ENCODE results near the gene TSR2. TPM values are rescaled to one million over a fixed set of nuclear protein-coding genes. Genes with fewer than 3 reads are reported as not detected.

TSR2 gene
- total and polyA plus RNA-seq, 2 experiments from 2014 or later = 26.0 to 60.1 TPM

DNA sequence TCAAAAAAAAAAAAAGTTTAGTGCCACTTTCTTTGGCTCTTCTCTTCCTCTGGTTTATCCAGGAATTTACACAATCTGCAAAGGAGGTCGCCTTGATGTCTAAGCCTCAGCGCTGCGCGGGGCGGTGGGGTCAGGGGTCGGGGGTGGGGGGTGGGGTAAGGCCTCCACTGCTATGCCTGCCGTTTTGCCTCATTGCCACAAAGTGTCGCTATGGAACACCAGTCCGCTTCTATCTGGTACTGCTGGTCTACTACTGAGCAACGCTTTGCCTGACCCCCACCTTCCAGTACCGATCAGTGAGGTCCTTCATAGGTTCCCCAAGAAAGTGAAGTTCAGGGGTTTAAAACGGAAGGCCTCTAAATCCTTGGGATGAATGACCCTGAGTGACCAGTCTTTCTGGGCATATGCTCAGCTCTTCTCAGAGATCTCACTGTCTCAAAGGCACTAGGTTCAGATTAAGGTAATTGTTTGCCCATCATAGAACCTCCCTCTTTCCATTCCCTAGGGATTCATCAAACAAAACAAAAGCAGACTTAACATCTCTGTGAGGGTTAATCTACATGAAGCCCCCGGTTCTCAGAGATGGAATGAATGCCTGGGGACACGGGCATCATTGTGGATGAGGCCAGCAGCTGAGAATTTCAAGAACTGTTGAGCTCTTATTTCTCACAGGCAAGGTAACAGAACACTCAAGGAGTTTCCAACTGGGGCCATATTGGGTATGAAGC is 16.9 kb upstream of the TSR2 start:
- H3K9me3 Mint-ChIP-seq = no peaks in the 10 kb centered on the region
- peak overlapping the region; percentile 33; the same call in 1 of the 2 replicates for H2AFZ ChIP-seq
- no peaks in the 10 kb centered on the region for H3K36me3 ChIP-seq (ENCODE audit: insufficient read depth)
- DNase-seq (ENCODE audit: low spot score) = peak; percentile 76
- H3K27ac ChIP-seq (ENCODE audit: low read depth) = no peak overlapping the region
- no peaks in the 10 kb centered on the region for H3K36me3 Mint-ChIP-seq (ENCODE audit: low read depth)
- no peaks in the 10 kb centered on the region for H4K20me1 ChIP-seq (replicated peaks; ENCODE audit: insufficient read depth)
- H3K4me1 Mint-ChIP-seq = no peaks in the 10 kb centered on the region; the same call in 2 of the 3 replicates
- no peaks in the 10 kb centered on the region for H3K79me2 ChIP-seq (replicated peaks; ENCODE audit: insufficient read depth)
- peak overlapping the region; percentile 41; the same call in 1 of the 2 replicates for H3K4me2 ChIP-seq
- no peaks in the 10 kb centered on the region for H3K27me3 ChIP-seq (ENCODE audit: insufficient read depth)
- TF ChIP-seq, protein P1, sequence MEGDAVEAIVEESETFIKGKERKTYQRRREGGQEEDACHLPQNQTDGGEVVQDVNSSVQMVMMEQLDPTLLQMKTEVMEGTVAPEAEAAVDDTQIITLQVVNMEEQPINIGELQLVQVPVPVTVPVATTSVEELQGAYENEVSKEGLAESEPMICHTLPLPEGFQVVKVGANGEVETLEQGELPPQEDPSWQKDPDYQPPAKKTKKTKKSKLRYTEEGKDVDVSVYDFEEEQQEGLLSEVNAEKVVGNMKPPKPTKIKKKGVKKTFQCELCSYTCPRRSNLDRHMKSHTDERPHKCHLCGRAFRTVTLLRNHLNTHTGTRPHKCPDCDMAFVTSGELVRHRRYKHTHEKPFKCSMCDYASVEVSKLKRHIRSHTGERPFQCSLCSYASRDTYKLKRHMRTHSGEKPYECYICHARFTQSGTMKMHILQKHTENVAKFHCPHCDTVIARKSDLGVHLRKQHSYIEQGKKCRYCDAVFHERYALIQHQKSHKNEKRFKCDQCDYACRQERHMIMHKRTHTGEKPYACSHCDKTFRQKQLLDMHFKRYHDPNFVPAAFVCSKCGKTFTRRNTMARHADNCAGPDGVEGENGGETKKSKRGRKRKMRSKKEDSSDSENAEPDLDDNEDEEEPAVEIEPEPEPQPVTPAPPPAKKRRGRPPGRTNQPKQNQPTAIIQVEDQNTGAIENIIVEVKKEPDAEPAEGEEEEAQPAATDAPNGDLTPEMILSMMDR (conservative IDR thresholded peaks at IDR 0.05; ENCODE audit: low read depth in 2 of 2) = peak in 1 of 2 experiments; percentile 72; a peak in 2 of 4 replicates
- TF ChIP-seq NANOG (IDR thresholded peaks at IDR 0.05; ENCODE audit: borderline replicate concordance) = no peak
- H3K27me3 Mint-ChIP-seq (ENCODE audit: insufficient read depth, low read depth, poor library complexity) = no peaks in the 10 kb centered on the region
- ATAC-seq = peak; percentile 98
- no peaks in the 10 kb centered on the region for H3F3A ChIP-seq (replicated peaks; ENCODE audit: low read depth)
- no peaks in the 10 kb centered on the region for H3K9me2 ChIP-seq (ENCODE audit: insufficient read depth)
- H3K4me1 ChIP-seq (ENCODE audit: insufficient read depth) = no peaks in the 10 kb centered on the region
- H3K4me3 ChIP-seq = no peak overlapping the region
- H3K27ac Mint-ChIP-seq = no peak overlapping the region
- H3K4me3 Mint-ChIP-seq = no peak overlapping the region

DNA sequence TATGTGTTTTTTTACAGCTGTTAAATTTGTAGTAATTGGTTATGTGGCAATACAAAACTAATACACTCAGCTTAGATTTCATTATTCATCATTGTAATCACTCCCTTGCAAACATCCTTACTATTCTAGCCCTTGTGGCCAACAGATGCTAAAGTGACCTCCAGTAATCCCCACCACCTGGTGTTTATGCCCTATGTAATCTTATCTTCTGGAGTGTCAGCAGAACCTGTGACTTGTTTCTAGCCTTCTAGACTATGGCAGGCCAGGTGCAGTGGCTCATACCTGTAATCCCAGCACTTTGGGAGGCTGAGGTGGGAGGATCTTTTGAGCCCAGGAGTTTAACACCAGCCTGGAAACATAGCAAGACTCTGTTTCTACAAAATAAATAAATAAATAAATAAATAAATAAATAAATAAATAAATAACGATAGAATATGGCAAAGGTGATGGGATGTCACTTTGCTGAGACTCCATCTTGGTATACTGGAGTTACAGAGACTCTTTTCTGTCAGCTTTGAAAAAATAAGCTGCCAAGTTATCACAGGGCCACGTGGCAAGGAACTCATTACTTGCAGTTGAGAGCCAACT is 12.3 kb upstream of the TSR2 start:
- H3K36me3 Mint-ChIP-seq (ENCODE audit: low read depth) = no peaks in the 10 kb centered on the region
- DNase-seq (ENCODE audit: low spot score) = no peak
- no peak overlapping the region for H3K27ac ChIP-seq (ENCODE audit: low read depth)
- H3K27me3 Mint-ChIP-seq (ENCODE audit: insufficient read depth, low read depth, poor library complexity) = no peaks in the 10 kb centered on the region
- no peak overlapping the region for H3K4me2 ChIP-seq
- H3K4me3 Mint-ChIP-seq = no peak overlapping the region
- no peak overlapping the region for H3K4me3 ChIP-seq
- no peaks in the 10 kb centered on the region; the same call in 2 of the 3 replicates for H3K4me1 Mint-ChIP-seq
- no peaks in the 10 kb centered on the region for H3K36me3 ChIP-seq (ENCODE audit: insufficient read depth)
- H3F3A ChIP-seq (replicated peaks; ENCODE audit: low read depth) = no peaks in the 10 kb centered on the region
- TF ChIP-seq ZNF114 (CRISPR knock-in tag; IDR thresholded peaks at IDR 0.05) (no peak), NANOG (IDR thresholded peaks at IDR 0.05; ENCODE audit: borderline replicate concordance) (no peak)
- TF ChIP-seq, protein P1 (conservative IDR thresholded peaks at IDR 0.05; ENCODE audit: low read depth in 2 of 2) = no peak
- TF ChIP-seq, protein P2, sequence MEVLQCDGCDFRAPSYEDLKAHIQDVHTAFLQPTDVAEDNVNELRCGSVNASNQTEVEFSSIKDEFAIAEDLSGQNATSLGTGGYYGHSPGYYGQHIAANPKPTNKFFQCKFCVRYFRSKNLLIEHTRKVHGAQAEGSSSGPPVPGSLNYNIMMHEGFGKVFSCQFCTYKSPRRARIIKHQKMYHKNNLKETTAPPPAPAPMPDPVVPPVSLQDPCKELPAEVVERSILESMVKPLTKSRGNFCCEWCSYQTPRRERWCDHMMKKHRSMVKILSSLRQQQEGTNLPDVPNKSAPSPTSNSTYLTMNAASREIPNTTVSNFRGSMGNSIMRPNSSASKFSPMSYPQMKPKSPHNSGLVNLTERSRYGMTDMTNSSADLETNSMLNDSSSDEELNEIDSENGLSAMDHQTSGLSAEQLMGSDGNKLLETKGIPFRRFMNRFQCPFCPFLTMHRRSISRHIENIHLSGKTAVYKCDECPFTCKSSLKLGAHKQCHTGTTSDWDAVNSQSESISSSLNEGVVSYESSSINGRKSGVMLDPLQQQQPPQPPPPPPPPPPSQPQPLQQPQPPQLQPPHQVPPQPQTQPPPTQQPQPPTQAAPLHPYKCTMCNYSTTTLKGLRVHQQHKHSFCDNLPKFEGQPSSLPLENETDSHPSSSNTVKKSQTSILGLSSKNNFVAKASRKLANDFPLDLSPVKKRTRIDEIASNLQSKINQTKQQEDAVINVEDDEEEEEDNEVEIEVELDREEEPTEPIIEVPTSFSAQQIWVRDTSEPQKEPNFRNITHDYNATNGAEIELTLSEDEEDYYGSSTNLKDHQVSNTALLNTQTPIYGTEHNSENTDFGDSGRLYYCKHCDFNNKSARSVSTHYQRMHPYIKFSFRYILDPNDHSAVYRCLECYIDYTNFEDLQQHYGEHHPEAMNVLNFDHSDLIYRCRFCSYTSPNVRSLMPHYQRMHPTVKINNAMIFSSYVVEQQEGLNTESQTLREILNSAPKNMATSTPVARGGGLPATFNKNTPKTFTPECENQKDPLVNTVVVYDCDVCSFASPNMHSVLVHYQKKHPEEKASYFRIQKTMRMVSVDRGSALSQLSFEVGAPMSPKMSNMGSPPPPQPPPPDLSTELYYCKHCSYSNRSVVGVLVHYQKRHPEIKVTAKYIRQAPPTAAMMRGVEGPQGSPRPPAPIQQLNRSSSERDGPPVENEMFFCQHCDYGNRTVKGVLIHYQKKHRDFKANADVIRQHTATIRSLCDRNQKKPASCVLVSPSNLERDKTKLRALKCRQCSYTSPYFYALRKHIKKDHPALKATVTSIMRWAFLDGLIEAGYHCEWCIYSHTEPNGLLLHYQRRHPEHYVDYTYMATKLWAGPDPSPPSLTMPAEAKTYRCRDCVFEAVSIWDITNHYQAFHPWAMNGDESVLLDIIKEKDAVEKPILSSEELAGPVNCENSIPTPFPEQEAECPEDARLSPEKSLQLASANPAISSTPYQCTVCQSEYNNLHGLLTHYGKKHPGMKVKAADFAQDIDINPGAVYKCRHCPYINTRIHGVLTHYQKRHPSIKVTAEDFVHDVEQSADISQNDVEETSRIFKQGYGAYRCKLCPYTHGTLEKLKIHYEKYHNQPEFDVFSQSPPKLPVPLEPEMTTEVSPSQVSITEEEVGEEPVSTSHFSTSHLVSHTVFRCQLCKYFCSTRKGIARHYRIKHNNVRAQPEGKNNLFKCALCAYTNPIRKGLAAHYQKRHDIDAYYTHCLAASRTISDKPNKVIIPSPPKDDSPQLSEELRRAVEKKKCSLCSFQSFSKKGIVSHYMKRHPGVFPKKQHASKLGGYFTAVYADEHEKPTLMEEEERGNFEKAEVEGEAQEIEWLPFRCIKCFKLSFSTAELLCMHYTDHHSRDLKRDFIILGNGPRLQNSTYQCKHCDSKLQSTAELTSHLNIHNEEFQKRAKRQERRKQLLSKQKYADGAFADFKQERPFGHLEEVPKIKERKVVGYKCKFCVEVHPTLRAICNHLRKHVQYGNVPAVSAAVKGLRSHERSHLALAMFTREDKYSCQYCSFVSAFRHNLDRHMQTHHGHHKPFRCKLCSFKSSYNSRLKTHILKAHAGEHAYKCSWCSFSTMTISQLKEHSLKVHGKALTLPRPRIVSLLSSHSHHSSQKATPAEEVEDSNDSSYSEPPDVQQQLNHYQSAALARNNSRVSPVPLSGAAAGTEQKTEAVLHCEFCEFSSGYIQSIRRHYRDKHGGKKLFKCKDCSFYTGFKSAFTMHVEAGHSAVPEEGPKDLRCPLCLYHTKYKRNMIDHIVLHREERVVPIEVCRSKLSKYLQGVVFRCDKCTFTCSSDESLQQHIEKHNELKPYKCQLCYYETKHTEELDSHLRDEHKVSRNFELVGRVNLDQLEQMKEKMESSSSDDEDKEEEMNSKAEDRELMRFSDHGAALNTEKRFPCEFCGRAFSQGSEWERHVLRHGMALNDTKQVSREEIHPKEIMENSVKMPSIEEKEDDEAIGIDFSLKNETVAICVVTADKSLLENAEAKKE (CRISPR knock-in tag; IDR thresholded peaks at IDR 0.05) = no peak
- H3K27me3 ChIP-seq (ENCODE audit: insufficient read depth) = no peaks in the 10 kb centered on the region
- no peak for ATAC-seq
- H4K20me1 ChIP-seq (replicated peaks; ENCODE audit: insufficient read depth) = no peaks in the 10 kb centered on the region
- H3K4me1 ChIP-seq (ENCODE audit: insufficient read depth) = no peaks in the 10 kb centered on the region
- no peak overlapping the region for H3K27ac Mint-ChIP-seq
- no peaks in the 10 kb centered on the region for H3K9me2 ChIP-seq (ENCODE audit: insufficient read depth)
- H2AFZ ChIP-seq = no peak overlapping the region
- no peaks in the 10 kb centered on the region for H3K9me3 Mint-ChIP-seq
- H3K79me2 ChIP-seq (replicated peaks; ENCODE audit: insufficient read depth) = no peaks in the 10 kb centered on the region

Measured in GM23338 (cell line).